NAMALWA (cell line): ENCODE measurements around the gene SWI5.

Experiments
- DNase-seq: peaks from one replicate; pipeline ENCODE4 v3.0.0-alpha.2; 2015; ENCODE audit warnings: low spot score

The SWI5 gene

GRCh38 chr9:128321343-128321742 lies 45.3 kb downstream of the SWI5 start:
- DNase-seq = no peak

DNA sequence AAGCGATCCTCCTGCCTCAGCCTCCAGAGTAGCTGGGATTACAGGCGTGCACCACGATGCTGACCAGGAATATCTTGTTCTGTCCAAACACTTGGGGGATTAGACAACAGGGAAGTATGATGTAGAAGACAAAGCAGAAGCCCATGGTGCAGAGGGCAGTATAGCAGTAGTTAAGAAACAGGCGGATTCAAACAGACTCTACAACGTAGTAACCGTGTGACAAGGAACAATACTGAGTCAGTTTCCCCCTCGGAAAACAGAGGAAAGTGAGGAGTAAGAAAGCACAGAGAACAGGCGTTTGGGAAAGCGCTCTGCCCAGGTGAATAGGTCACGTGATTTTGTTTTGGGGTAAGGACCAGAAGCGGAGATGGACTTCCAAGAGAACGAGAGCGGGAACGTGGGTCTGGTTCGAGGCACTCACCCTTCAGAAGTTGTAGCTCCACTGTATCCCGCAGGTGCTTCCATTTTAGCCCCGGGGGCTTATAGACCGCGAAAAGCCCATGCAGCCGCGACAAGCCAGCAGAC lies 45.9 kb downstream of the SWI5 start:
- DNase-seq = no peak

DNA sequence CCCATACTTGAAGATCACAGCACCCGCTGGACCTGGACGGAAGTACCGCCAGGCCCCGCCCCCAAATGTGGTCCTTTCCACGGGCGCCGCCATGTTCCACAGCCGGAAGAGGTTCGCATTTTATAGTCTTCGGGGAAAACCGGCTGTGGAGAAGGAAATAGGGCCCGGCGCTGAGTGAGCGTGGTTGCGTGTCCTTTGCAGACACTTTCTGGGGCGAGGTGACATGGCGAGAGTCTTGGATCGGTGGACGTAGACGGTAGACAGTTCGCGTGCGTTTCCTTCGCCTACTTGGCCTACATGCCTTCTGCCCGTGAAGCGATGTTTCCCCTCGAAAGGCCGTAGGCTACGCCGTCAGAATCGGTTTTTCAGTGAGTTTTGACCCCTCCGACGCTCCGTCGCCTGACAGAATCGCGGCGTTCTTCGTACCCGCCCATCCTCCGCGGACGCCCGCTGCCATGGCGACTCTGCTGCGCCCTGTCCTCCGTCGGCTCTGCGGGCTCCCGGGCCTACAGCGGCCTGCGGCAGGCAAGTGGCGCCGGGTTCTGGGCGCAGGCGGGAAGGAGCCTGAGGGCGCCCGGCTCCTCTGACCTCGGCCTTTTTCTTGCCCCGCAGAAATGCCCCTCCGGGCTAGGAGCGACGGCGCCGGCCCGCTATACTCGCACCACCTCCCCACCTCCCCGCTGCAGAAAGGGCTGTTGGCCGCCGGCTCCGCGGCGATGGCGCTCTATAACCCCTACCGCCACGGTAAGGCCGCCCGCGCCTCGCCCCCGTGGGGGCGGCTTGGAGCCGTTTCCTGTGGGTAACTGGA lies 46.5 kb downstream of the SWI5 start, which contains the start of the genes COQ4 and TRUB2:
TSS of gene COQ4 (plus strand) at position 436 of the 808 bp plus-strand sequence. CDS start at position 456, 20 bp downstream.
TSS of gene TRUB2 (minus strand) at position 44 of the 808 bp plus-strand sequence. CDS start at position 5, 39 bp downstream.
- DNase-seq = peak; percentile 95

GRCh38 chr9:128323212-128323730 lies 47.2 kb downstream of the SWI5 start:
- DNase-seq = no peak

DNA sequence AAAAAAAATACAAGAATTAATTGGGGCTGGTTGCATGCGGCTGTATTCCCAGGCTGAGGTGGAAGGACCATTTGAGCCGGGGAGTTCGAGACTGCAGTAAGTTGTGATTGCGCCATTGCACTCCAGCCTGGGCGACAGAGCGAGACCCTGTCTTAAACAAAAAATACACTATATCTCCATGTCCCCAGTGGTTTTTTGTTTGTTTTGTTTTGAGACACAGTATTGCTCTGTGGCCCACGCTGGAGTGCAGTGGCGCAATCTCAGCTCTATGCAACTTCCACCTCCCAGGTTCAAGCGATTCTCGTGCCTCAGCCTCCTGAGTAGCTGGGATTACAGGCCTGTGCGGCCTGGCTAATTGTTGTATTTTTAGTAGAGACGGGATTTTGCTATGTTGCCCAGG lies 47.7 kb downstream of the SWI5 start:
- DNase-seq = no peak

- DNase-seq = no peak
Measured at GRCh38 chr9:128324401-128324800, 48.3 kb downstream of the SWI5 start.

- no peak for DNase-seq
Measured at GRCh38 chr9:128325629-128326028, 49.6 kb downstream of the SWI5 start.

DNA sequence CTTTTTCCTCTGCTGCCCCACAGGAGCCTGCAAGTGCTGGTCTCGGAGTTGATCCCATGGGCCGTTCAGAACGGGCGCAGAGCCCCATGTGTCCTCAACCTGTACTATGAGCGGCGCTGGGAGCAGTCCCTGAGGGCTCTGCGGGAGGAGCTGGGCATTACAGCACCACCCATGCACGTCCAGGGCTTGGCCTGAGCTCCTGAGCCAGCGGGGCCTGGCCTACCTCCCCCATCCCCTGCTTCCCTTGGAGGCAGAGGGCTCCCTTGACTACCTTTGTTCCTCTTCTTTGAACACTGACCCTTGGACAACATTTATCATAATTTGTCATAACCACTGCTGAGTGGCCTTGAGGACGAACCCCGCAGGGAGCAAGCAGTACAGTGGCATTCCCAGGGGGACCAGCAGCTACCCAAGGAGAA lies 57.4 kb downstream of the SWI5 start:
- DNase-seq = no peak

DNA sequence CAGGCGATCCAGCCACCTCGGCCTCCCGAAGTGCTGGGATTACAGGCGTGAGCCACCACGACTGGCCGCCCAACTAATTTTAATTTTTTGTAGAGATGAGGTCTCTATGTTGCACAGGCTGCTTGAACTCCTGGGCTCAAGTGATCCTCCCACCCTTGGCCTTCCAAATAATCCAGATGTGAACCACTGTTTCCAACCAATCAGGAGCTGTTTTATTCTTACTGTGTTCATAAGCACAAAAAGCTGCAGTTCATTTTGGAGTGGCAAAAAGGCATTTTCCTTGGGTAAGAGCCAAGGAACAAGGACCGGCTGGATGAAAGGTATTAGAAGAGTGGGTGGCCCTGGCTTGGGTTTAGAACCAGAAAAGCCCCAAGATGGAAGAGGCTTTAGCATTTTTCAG lies 59.1 kb downstream of the SWI5 start:
- no peak for DNase-seq

- no peak for DNase-seq
Measured at GRCh38 chr9:128335914-128336313, 59.8 kb downstream of the SWI5 start.

DNA sequence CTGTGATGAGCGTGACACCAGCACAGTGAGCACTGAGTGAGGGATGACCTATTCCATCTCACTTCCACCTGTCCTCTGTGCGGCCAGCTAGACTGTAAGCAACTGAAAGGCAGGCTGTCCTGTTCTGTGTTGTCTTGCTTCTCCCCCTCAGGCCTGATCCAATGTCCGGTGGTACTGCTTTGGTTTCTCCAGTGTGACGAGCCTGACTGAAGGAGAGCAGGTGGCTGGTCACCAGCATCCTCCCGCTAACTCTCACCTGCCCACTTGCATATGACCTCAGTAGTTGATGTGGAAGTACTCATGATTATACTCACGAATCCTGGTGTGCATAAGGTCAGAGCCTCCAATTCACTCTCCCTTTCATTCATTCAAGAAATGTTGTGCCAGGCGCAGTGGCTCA lies 61.9 kb downstream of the SWI5 start:
- DNase-seq = no peak
